Adrenal gland (tissue), 12 donors: Measurements from ENCODE around the gene TTC9C. TPM values are rescaled to one million over a fixed set of nuclear protein-coding genes. Genes with fewer than 3 reads are reported as not detected.

Experiments used
- DNase-seq, 7 donors: peaks; one replicate each; pipeline ENCODE4 v3.0.0-alpha.2; 2019 to 2020
- H3K27ac ChIP-seq, 5 donors: fragments of 200-600 bp; sonication (generic) in 4 of 5; 1 replicate in 3 of 5; 2 replicates in 2 of 5; pipeline versions ENCODE4 v1.5.1 to v1.8.0; 2016 to 2020; ENCODE audit warnings: mild to moderate bottlenecking in 1 of 5
- H3K27me3 ChIP-seq: fragments of 200-600 bp; 2 replicates; pipeline ENCODE4 v1.8.0; 2021
- H3K36me3 ChIP-seq, 2 donors: fragments of 200-600 bp; replicated peaks in 1 of 2; 1 replicate in 1 of 2; 2 replicates in 1 of 2; pipeline versions ENCODE4 v1.5.1 to v1.8.0; 2018 to 2022
- H3K4me1 ChIP-seq, 2 donors: fragments of 200-600 bp; replicated peaks in 1 of 2; 1 replicate in 1 of 2; 2 replicates in 1 of 2; pipeline versions ENCODE4 v1.5.1 to v1.8.0; 2018 to 2021
- H3K4me3 ChIP-seq, 4 donors: fragments of 200-600 bp; sonication (generic) in 3 of 4; one replicate each; pipeline ENCODE4 v1.5.1; 2016 to 2018
- H3K9me3 ChIP-seq, 3 donors: fragments of 200-600 bp; sonication (generic) in 1 of 3; replicated peaks in 1 of 3; 1 replicate in 2 of 3; 2 replicates in 1 of 3; pipeline versions ENCODE4 v1.5.1 to v1.8.0; 2016 to 2021
- POLR2A ChIP-seq, 2 donors: fragments of 450-650 bp; IDR thresholded peaks; one replicate each; pipeline ENCODE4 v1.6.1; 2017; ENCODE audit warnings: antibody characterized with exemption in 2 of 2, mild to moderate bottlenecking in 2 of 2, moderate library complexity in 1 of 2
- WGBS, 4 donors: extraction: QIAGEN DNeasy Blood & Tissue Kit in 2 of 4; methylation state at CpG; one replicate each; pipeline versions ENCODE4 v1.1.5 to v1.1.7; 2013 to 2017; 5-methylcytosine and 5-hydroxymethylcytosine counted together
- intact Hi-C, 2 donors: fragments of 100-400 bp; cut with DNase I; formaldehyde crosslinking; loops; one replicate each; pipeline versions ENCODE4 v1.14.1 to v1.15.0; 2022 to 2023
- polyA plus RNA-seq, 3 donors: library from polyadenylated mRNA; stranded (reverse); fragments of 200-250 nt in 2 of 3; fragments of 350-450 nt in 1 of 3; fragmentation: Illumina TruSeq in 1 of 3; extraction: RNeasy Lipid Tissue Mini Kit (QIAGEN cat#74804) in 1 of 3; gene quantifications; one replicate each; pipeline ENCODE4 v1.2.3, GENCODE V29; 2013 to 2014
- total RNA-seq, 9 donors: library from RNA; depleted of rRNA in 4 of 9; stranded (reverse); fragments of >200 nt in 4 of 9; fragments of 120-200 nt in 1 of 9; fragmentation: NEBNext Ultra II Directional in 1 of 9; extraction: Animal tissue kit (Norgen Biotek cat#: 25700) in 1 of 9; gene quantifications; one replicate each; pipeline versions ENCODE4 v1.1.0 to v1.2.4, GENCODE V29; 2013 to 2023
- TF ChIP-seq, protein P1 (sequence below), 6 experiments: fragments of 450-650 bp in 4 of 6; fragments of 200-600 bp in 2 of 6; sonication (generic) in 1 of 6; IDR thresholded peaks; 1 replicate in 5 of 6; 2 replicates in 1 of 6; pipeline versions ENCODE4 v1.5.1 to v1.8.0; 2016 to 2021; ENCODE audit warnings: antibody characterized with exemption in 6 of 6, mild to moderate bottlenecking in 2 of 6, moderate library complexity in 1 of 6
- donor health status: healthy with polysubstance abuse.
- donor health status: Bipolar disorder and iron deficiency.
- donor health status: DM: yes; HTN: yes; CAD: no.
- donor health status: DM: no; HTN: no; CAD: no.
- donor health status: DM: no; HTN: no; CAD: no.
- donor health status: DM: yes; HTN: yes; CAD: no.

The TTC9C gene
- total and polyA plus RNA-seq, 12 donors = 10.7 to 93.9 (median 28.1) TPM

DNA sequence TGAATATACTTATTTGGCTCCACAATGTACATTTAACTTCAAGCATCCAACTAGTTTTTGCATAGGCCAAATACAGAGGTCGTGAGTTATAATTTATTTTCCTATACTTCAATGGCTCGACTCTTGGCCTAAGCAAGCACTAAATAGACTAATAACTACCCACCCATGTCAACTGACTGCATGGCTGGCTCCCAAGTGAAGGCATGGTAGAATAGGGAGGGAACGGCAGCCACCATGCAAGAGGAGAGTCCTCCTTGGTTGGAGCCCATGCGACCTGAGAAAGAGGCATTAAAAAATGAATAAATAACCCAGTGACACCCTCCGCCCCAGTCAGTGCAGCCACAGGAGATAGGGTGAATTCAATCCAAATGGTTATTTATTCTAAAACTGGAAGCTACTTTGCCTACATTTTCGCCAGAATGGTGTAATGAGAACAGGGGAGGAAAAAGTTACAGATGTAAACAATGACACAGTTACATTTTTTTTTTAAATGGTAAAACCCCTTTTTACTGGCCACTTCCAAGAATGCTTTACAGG lies 15.9 kb upstream of the TTC9C start:
- H3K4me1 ChIP-seq = peaks cover 33 to 36% of the 10 kb centered on the region in 2 donors
- no peaks in the 10 kb centered on the region for H3K27me3 ChIP-seq
- H3K36me3 ChIP-seq = peaks cover 0 to 68% of the 10 kb centered on the region in 2 donors
- peak in 1 of 7 donors; percentile 11 for DNase-seq
- no peak overlapping the region for H3K4me3 ChIP-seq
- WGBS, 4 donors = 89 to 91% (median 89%) methylated on average over 6 of the region's 6 CpGs
- no peaks in the 10 kb centered on the region for H3K9me3 ChIP-seq
- peak overlapping the region in 4 of 5 donors; percentile 9 to 84 (median 72) for H3K27ac ChIP-seq
- TF ChIP-seq, protein P1, sequence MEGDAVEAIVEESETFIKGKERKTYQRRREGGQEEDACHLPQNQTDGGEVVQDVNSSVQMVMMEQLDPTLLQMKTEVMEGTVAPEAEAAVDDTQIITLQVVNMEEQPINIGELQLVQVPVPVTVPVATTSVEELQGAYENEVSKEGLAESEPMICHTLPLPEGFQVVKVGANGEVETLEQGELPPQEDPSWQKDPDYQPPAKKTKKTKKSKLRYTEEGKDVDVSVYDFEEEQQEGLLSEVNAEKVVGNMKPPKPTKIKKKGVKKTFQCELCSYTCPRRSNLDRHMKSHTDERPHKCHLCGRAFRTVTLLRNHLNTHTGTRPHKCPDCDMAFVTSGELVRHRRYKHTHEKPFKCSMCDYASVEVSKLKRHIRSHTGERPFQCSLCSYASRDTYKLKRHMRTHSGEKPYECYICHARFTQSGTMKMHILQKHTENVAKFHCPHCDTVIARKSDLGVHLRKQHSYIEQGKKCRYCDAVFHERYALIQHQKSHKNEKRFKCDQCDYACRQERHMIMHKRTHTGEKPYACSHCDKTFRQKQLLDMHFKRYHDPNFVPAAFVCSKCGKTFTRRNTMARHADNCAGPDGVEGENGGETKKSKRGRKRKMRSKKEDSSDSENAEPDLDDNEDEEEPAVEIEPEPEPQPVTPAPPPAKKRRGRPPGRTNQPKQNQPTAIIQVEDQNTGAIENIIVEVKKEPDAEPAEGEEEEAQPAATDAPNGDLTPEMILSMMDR (IDR thresholded peaks at IDR 0.05) = no peak
- TF ChIP-seq POLR2A (IDR thresholded peaks at IDR 0.05) = no peak
- intact Hi-C loops = no loop called here

- Histone ChIP-seq H3K36me3 (peaks cover 0 to 73% of the 10 kb centered on the region in 2 donors), H3K9me3 (no peaks in the 10 kb centered on the region), H3K27ac (peak overlapping the region in 4 of 5 donors; percentile 9 to 84 (median 72)), H3K4me1 (peaks cover 33% of the 10 kb centered on the region in 2 donors), H3K4me3 (no peak overlapping the region), H3K27me3 (no peaks in the 10 kb centered on the region)
- intact Hi-C loops = no loop called here
- no peak for TF ChIP-seq POLR2A (IDR thresholded peaks at IDR 0.05)
- TF ChIP-seq, protein P1 (IDR thresholded peaks at IDR 0.05) = no peak
- DNase-seq = no peak
- WGBS, 4 donors = 40 to 50% (median 46%) methylated on average over 3 of the region's 3 CpGs
Observed at GRCh38 chr11:62712861-62713260, 15.4 kb upstream of the TTC9C start.

GRCh38 chr11:62713343-62713742 lies 14.9 kb upstream of the TTC9C start:
- Histone ChIP-seq H3K27ac (peak overlapping the region in 4 of 5 donors; percentile 12 to 84 (median 72)), H3K36me3 (peaks cover 0 to 78% of the 10 kb centered on the region in 2 donors)

More at GRCh38 chr11:62713343-62713742, 14.9 kb upstream of the TTC9C start:
- 43 to 64% (median 51%) methylated on average over 2 of the region's 2 CpGs for WGBS, 4 donors
- H3K9me3 ChIP-seq = no peaks in the 10 kb centered on the region
- peak in 1 of 2 donors; percentile 40 for TF ChIP-seq POLR2A (IDR thresholded peaks at IDR 0.05)
- TF ChIP-seq, protein P1 (IDR thresholded peaks at IDR 0.05) = no peak
- intact Hi-C loops = no loop called here
- no peaks in the 10 kb centered on the region for H3K27me3 ChIP-seq
- no peak overlapping the region for H3K4me3 ChIP-seq
- peaks cover 32 to 33% of the 10 kb centered on the region in 2 donors for H3K4me1 ChIP-seq
- DNase-seq = peak; percentile 65 to 85 (median 83)
